WTC11 (cell line): ENCODE measurements around the gene IFNK. TPM values are rescaled to one million over a fixed set of nuclear protein-coding genes. Genes with fewer than 3 reads are reported as not detected.

Experiments
- ATAC-seq: fragments of 200-7000 bp; cut with Tn5 transposase; 2 replicates; pipeline ENCODE4 v1.10.0; 2021; ENCODE audit warnings: mild to moderate bottlenecking, moderate library complexity
- CTCF ChIA-PET: fragments of 300-600 bp; sonication (Branson Sonifier 250); formaldehyde crosslinking; loops from one replicate; lab custom pipeline; 2021; ENCODE audit warnings: antibody characterized with exemption; lab: Charles Lee
- POLR2A ChIA-PET: fragments of 350-600 bp; sonication (Branson Sonifier 250); formaldehyde crosslinking; loops from one replicate; lab custom pipeline; 2021; ENCODE audit warnings: antibody characterized with exemption; lab: Charles Lee
- DNase-seq: peaks from one replicate; pipeline ENCODE4 v3.0.0; 2021; ENCODE audit warnings: low spot score
- H3K27ac Mint-ChIP-seq: 2 replicates; pipeline ENCODE4 v1.8.0; 2021; ENCODE audit warnings: mixed read lengths
- H3K27me3 Mint-ChIP-seq: 2 replicates; pipeline ENCODE4 v1.8.0; 2021; ENCODE audit warnings: low read depth, mild to moderate bottlenecking, moderate library complexity, mixed read lengths
- H3K36me3 Mint-ChIP-seq: 2 replicates; pipeline ENCODE4 v1.8.0; 2021; ENCODE audit warnings: mixed read lengths
- H3K4me1 Mint-ChIP-seq: 2 replicates; pipeline ENCODE4 v1.8.0; 2022; ENCODE audit warnings: mixed read lengths
- H3K4me3 Mint-ChIP-seq: 2 replicates; pipeline ENCODE4 v1.8.0; 2021; ENCODE audit warnings: mild to moderate bottlenecking, moderate library complexity, mixed read lengths
- H3K9me3 Mint-ChIP-seq: 2 replicates; pipeline ENCODE4 v1.8.0; 2021; ENCODE audit warnings: mixed read lengths
- EMX1 ChIP-seq: fragments of 250-450 bp; sonication (Bioruptor Pico); IDR thresholded peaks from 2 replicates; pipeline ENCODE4 v1.8.0; 2021; ENCODE audit warnings: mild to moderate bottlenecking
- FOXJ3 ChIP-seq: sonication (generic); formaldehyde crosslinking; IDR thresholded peaks from 2 replicates; pipeline ENCODE4 v1.9.0; 2021; ENCODE audit warnings: missing genetic modification reagents, mild to moderate bottlenecking, borderline replicate concordance
- FOXP1 ChIP-seq: sonication (generic); formaldehyde crosslinking; IDR thresholded peaks from 2 replicates; pipeline ENCODE4 v1.8.0; 2022; ENCODE audit warnings: missing genetic modification reagents, mild to moderate bottlenecking, moderate library complexity, borderline replicate concordance
- NFYB ChIP-seq: sonication (generic); formaldehyde crosslinking; conservative IDR thresholded peaks from 2 replicates; pipeline ENCODE4 v1.8.0; 2022; ENCODE audit warnings: low read depth, missing genetic modification reagents
- NR3C1 ChIP-seq: sonication (generic); formaldehyde crosslinking; conservative IDR thresholded peaks from 2 replicates; pipeline ENCODE4 v1.8.1; 2023; ENCODE audit warnings: low read depth, mild to moderate bottlenecking, missing genetic modification reagents
- OVOL2 ChIP-seq: fragments of 250-450 bp; sonication (Bioruptor Pico); IDR thresholded peaks from 2 replicates; pipeline ENCODE4 v1.9.0; 2021; ENCODE audit warnings: mild to moderate bottlenecking, borderline replicate concordance
- PRRX2 ChIP-seq: fragments of 250-450 bp; sonication (Bioruptor Pico); IDR thresholded peaks from 2 replicates; pipeline ENCODE4 v1.8.0; 2021; ENCODE audit warnings: mild to moderate bottlenecking
- ZNF232 ChIP-seq: sonication (generic); formaldehyde crosslinking; IDR thresholded peaks from 2 replicates; pipeline ENCODE4 v1.8.0; 2022; ENCODE audit warnings: mild to moderate bottlenecking, missing genetic modification reagents
- ZNF416 ChIP-seq: fragments of 250-450 bp; sonication (Bioruptor Pico); IDR thresholded peaks from 2 replicates; pipeline ENCODE4 v1.9.0; 2021; ENCODE audit warnings: mild to moderate bottlenecking, inconsistent platforms
- total RNA-seq: library from RNA; stranded (reverse); gene quantifications from 3 replicates; pipeline ENCODE4 v1.2.3, GENCODE V29; 2021
- TF ChIP-seq, protein P1 (sequence below): sonication (generic); formaldehyde crosslinking; conservative IDR thresholded peaks from 2 replicates; pipeline ENCODE4 v1.8.1; 2023; ENCODE audit warnings: mild to moderate bottlenecking, low read depth, missing genetic modification reagents, moderate library complexity
- TF ChIP-seq, protein P2 (sequence below): sonication (generic); formaldehyde crosslinking; IDR thresholded peaks from 2 replicates; pipeline ENCODE4 v1.8.1; 2022; ENCODE audit warnings: low read depth, missing genetic modification reagents, borderline replicate concordance
- TF ChIP-seq, protein P3 (sequence below): fragments of 250-450 bp; sonication (Bioruptor Pico); IDR thresholded peaks from 2 replicates; pipeline ENCODE4 v1.9.0; 2021; ENCODE audit warnings: mild to moderate bottlenecking
- TF ChIP-seq, protein P4 (sequence below): sonication (generic); formaldehyde crosslinking; IDR thresholded peaks from 2 replicates; pipeline ENCODE4 v1.8.1; 2022; ENCODE audit warnings: mild to moderate bottlenecking, missing genetic modification reagents, moderate library complexity, borderline replicate concordance
- TF ChIP-seq, protein P5 (sequence below): sonication (generic); formaldehyde crosslinking; IDR thresholded peaks from 2 replicates; pipeline ENCODE4 v1.8.0; 2023; ENCODE audit warnings: missing genetic modification reagents, mild to moderate bottlenecking, borderline replicate concordance
- TF ChIP-seq, protein P6 (sequence below): fragments of 250-450 bp; sonication (Bioruptor Pico); IDR thresholded peaks from 2 replicates; pipeline ENCODE4 v1.8.0; 2021; ENCODE audit warnings: mild to moderate bottlenecking
- TF ChIP-seq, protein P7 (sequence below): sonication (generic); formaldehyde crosslinking; IDR thresholded peaks from 2 replicates; pipeline ENCODE4 v1.8.0; 2022; ENCODE audit warnings: missing genetic modification reagents

The IFNK gene
- total RNA-seq, 1 experiment from 2014 or later: not detected

DNA sequence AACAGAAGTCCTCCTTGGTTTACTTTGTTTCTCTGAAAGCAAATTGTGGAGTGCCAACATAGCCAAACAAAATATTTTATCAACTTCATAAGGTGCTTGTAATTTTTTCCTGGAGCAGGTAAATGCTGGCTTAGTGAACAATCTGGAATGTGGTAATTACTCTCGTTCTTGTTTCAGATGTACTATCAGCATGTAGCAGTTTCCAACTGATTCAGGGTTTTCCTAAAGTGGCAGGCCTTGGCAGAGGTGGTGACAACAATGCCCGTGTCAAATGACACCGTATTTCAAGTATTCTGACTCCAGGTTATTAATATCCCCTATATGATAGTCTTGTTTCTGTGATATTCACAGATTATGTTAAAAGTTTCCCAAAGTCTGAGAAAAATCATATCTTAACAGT, 48.0 kb downstream of the IFNK start:
- Mint-ChIP-seq H3K27me3 (peaks cover 18% of the 10 kb centered on the region), H3K36me3 (0 out of 2 replicates have a peak, but pooled peaks cover 4% of the 10 kb centered on the region), H3K27ac (peak overlapping the region; percentile 94; the same call in 1 of the 2 replicates), H3K9me3 (peaks cover 4% of the 10 kb centered on the region), H3K4me3 (peak overlapping the region; percentile 96), H3K4me1 (peaks cover 27% of the 10 kb centered on the region)
- ChIA-PET CTCF (no interaction called here), POLR2A (no interaction called here)
- no peak for TF ChIP-seq OVOL2
- TF ChIP-seq, protein P1, sequence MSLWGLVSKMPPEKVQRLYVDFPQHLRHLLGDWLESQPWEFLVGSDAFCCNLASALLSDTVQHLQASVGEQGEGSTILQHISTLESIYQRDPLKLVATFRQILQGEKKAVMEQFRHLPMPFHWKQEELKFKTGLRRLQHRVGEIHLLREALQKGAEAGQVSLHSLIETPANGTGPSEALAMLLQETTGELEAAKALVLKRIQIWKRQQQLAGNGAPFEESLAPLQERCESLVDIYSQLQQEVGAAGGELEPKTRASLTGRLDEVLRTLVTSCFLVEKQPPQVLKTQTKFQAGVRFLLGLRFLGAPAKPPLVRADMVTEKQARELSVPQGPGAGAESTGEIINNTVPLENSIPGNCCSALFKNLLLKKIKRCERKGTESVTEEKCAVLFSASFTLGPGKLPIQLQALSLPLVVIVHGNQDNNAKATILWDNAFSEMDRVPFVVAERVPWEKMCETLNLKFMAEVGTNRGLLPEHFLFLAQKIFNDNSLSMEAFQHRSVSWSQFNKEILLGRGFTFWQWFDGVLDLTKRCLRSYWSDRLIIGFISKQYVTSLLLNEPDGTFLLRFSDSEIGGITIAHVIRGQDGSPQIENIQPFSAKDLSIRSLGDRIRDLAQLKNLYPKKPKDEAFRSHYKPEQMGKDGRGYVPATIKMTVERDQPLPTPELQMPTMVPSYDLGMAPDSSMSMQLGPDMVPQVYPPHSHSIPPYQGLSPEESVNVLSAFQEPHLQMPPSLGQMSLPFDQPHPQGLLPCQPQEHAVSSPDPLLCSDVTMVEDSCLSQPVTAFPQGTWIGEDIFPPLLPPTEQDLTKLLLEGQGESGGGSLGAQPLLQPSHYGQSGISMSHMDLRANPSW (CRISPR knock-in tag): no peak
- no peak for TF ChIP-seq FOXJ3
- no peak for TF ChIP-seq FOXP1 (CRISPR knock-in tag)
- TF ChIP-seq, protein P2, sequence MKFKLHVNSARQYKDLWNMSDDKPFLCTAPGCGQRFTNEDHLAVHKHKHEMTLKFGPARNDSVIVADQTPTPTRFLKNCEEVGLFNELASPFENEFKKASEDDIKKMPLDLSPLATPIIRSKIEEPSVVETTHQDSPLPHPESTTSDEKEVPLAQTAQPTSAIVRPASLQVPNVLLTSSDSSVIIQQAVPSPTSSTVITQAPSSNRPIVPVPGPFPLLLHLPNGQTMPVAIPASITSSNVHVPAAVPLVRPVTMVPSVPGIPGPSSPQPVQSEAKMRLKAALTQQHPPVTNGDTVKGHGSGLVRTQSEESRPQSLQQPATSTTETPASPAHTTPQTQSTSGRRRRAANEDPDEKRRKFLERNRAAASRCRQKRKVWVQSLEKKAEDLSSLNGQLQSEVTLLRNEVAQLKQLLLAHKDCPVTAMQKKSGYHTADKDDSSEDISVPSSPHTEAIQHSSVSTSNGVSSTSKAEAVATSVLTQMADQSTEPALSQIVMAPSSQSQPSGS (CRISPR knock-in tag): no peak
- TF ChIP-seq, protein P3, sequence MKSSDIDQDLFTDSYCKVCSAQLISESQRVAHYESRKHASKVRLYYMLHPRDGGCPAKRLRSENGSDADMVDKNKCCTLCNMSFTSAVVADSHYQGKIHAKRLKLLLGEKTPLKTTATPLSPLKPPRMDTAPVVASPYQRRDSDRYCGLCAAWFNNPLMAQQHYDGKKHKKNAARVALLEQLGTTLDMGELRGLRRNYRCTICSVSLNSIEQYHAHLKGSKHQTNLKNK: no peak
- TF ChIP-seq PRRX2 (CRISPR knock-in tag): no peak
- TF ChIP-seq EMX1 (CRISPR knock-in tag): no peak
- TF ChIP-seq, protein P4, sequence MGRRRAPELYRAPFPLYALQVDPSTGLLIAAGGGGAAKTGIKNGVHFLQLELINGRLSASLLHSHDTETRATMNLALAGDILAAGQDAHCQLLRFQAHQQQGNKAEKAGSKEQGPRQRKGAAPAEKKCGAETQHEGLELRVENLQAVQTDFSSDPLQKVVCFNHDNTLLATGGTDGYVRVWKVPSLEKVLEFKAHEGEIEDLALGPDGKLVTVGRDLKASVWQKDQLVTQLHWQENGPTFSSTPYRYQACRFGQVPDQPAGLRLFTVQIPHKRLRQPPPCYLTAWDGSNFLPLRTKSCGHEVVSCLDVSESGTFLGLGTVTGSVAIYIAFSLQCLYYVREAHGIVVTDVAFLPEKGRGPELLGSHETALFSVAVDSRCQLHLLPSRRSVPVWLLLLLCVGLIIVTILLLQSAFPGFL (CRISPR knock-in tag): no peak
- TF ChIP-seq, protein P5, sequence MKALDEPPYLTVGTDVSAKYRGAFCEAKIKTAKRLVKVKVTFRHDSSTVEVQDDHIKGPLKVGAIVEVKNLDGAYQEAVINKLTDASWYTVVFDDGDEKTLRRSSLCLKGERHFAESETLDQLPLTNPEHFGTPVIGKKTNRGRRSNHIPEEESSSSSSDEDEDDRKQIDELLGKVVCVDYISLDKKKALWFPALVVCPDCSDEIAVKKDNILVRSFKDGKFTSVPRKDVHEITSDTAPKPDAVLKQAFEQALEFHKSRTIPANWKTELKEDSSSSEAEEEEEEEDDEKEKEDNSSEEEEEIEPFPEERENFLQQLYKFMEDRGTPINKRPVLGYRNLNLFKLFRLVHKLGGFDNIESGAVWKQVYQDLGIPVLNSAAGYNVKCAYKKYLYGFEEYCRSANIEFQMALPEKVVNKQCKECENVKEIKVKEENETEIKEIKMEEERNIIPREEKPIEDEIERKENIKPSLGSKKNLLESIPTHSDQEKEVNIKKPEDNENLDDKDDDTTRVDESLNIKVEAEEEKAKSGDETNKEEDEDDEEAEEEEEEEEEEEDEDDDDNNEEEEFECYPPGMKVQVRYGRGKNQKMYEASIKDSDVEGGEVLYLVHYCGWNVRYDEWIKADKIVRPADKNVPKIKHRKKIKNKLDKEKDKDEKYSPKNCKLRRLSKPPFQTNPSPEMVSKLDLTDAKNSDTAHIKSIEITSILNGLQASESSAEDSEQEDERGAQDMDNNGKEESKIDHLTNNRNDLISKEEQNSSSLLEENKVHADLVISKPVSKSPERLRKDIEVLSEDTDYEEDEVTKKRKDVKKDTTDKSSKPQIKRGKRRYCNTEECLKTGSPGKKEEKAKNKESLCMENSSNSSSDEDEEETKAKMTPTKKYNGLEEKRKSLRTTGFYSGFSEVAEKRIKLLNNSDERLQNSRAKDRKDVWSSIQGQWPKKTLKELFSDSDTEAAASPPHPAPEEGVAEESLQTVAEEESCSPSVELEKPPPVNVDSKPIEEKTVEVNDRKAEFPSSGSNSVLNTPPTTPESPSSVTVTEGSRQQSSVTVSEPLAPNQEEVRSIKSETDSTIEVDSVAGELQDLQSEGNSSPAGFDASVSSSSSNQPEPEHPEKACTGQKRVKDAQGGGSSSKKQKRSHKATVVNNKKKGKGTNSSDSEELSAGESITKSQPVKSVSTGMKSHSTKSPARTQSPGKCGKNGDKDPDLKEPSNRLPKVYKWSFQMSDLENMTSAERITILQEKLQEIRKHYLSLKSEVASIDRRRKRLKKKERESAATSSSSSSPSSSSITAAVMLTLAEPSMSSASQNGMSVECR (CRISPR knock-in tag): no peak
- no peak for TF ChIP-seq NFYB (CRISPR knock-in tag)
- TF ChIP-seq, protein P6, sequence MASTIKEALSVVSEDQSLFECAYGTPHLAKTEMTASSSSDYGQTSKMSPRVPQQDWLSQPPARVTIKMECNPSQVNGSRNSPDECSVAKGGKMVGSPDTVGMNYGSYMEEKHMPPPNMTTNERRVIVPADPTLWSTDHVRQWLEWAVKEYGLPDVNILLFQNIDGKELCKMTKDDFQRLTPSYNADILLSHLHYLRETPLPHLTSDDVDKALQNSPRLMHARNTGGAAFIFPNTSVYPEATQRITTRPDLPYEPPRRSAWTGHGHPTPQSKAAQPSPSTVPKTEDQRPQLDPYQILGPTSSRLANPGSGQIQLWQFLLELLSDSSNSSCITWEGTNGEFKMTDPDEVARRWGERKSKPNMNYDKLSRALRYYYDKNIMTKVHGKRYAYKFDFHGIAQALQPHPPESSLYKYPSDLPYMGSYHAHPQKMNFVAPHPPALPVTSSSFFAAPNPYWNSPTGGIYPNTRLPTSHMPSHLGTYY (CRISPR knock-in tag): no peak
- TF ChIP-seq ZNF416 (CRISPR knock-in tag): no peak
- no peak for ATAC-seq
- no peak for DNase-seq

DNA sequence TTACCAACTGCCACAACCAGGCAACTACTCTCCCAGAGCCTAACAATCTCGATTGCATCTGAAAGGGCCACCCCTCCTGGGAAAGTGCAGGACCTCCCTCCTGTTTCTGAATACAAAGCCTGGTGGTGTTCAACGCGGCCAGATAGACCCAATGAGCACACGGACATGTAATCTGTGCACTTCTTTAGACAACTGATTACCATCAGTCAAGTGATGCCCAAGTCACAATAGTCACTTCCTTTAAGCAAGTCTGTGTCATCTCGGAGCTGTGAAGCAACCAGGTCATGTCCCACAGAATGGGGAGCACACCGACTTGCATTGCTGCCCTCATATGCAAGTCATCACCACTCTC, 48.5 kb downstream of the IFNK start:
- Mint-ChIP-seq H3K4me1 (peaks cover 27% of the 10 kb centered on the region), H3K27ac (peak overlapping the region; percentile 94), H3K9me3 (peaks cover 4% of the 10 kb centered on the region), H3K36me3 (0 out of 2 replicates have a peak, but pooled peaks cover 4% of the 10 kb centered on the region), H3K4me3 (peak overlapping the region; percentile 96), H3K27me3 (peaks cover 18% of the 10 kb centered on the region)
- ChIA-PET CTCF (no interaction called here), POLR2A (no interaction called here)
- ATAC-seq (peak; percentile 12), DNase-seq (no peak)
- TF ChIP-seq NR3C1: no peak
- TF ChIP-seq, protein P7, sequence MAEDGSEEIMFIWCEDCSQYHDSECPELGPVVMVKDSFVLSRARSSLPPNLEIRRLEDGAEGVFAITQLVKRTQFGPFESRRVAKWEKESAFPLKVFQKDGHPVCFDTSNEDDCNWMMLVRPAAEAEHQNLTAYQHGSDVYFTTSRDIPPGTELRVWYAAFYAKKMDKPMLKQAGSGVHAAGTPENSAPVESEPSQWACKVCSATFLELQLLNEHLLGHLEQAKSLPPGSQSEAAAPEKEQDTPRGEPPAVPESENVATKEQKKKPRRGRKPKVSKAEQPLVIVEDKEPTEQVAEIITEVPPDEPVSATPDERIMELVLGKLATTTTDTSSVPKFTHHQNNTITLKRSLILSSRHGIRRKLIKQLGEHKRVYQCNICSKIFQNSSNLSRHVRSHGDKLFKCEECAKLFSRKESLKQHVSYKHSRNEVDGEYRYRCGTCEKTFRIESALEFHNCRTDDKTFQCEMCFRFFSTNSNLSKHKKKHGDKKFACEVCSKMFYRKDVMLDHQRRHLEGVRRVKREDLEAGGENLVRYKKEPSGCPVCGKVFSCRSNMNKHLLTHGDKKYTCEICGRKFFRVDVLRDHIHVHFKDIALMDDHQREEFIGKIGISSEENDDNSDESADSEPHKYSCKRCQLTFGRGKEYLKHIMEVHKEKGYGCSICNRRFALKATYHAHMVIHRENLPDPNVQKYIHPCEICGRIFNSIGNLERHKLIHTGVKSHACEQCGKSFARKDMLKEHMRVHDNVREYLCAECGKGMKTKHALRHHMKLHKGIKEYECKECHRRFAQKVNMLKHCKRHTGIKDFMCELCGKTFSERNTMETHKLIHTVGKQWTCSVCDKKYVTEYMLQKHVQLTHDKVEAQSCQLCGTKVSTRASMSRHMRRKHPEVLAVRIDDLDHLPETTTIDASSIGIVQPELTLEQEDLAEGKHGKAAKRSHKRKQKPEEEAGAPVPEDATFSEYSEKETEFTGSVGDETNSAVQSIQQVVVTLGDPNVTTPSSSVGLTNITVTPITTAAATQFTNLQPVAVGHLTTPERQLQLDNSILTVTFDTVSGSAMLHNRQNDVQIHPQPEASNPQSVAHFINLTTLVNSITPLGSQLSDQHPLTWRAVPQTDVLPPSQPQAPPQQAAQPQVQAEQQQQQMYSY (CRISPR knock-in tag): no peak
- no peak for TF ChIP-seq ZNF232 (CRISPR knock-in tag)
